Panc1 (cell line): ENCODE measurements around the gene GPC3.

Experiments used
- POLR2AphosphoS5 ChIP-seq: IDR thresholded peaks from 2 replicates; pipeline ENCODE4 v1.6.1; 2012; ENCODE audit warnings: mild to moderate bottlenecking, low read depth, low read length, moderate library complexity
- TF ChIP-seq, protein P1 (sequence below), 2 experiments: IDR thresholded peaks; 2 replicates each; pipeline ENCODE4 v1.6.1; 2011 to 2012; ENCODE audit warnings: low read depth in 2 of 2, control low read depth in 1 of 2, low read length in 1 of 2, mild to moderate bottlenecking in 1 of 2, moderate library complexity in 1 of 2; ENCODE audit not compliant: insufficient read depth in 1 of 2
- TF ChIP-seq, protein P2 (sequence below): fragments of 450-650 bp; IDR thresholded peaks from 2 replicates; pipeline ENCODE4 v1.5.1; 2017; ENCODE audit warnings: mild to moderate bottlenecking

DNA sequence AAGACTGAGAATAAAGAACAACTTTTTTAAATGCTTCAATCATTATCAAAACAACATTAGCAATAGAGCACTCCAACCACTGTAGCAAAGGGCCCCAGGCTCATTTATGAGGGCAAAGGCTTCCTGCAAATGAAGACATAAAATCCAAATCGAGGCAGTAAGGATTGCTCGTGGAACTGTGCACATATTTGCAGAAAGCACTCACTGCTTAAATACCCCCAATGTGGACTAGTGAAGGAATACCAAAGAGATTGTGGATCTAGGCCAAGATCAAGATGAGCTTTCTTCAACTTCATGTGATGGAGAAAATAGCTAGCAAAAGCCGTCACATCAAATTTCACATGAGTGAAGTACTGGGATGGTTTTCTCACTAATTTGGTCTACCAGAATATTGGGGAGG lies 35.2 kb downstream of the GPC3 start:
- TF ChIP-seq, protein P1, sequence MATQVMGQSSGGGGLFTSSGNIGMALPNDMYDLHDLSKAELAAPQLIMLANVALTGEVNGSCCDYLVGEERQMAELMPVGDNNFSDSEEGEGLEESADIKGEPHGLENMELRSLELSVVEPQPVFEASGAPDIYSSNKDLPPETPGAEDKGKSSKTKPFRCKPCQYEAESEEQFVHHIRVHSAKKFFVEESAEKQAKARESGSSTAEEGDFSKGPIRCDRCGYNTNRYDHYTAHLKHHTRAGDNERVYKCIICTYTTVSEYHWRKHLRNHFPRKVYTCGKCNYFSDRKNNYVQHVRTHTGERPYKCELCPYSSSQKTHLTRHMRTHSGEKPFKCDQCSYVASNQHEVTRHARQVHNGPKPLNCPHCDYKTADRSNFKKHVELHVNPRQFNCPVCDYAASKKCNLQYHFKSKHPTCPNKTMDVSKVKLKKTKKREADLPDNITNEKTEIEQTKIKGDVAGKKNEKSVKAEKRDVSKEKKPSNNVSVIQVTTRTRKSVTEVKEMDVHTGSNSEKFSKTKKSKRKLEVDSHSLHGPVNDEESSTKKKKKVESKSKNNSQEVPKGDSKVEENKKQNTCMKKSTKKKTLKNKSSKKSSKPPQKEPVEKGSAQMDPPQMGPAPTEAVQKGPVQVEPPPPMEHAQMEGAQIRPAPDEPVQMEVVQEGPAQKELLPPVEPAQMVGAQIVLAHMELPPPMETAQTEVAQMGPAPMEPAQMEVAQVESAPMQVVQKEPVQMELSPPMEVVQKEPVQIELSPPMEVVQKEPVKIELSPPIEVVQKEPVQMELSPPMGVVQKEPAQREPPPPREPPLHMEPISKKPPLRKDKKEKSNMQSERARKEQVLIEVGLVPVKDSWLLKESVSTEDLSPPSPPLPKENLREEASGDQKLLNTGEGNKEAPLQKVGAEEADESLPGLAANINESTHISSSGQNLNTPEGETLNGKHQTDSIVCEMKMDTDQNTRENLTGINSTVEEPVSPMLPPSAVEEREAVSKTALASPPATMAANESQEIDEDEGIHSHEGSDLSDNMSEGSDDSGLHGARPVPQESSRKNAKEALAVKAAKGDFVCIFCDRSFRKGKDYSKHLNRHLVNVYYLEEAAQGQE (IDR thresholded peaks at IDR 0.05; ENCODE audit: insufficient read depth in 1 of 2, low read depth in 2 of 2, low read length in 1 of 2): no peak
- TF ChIP-seq POLR2AphosphoS5: no peak
- TF ChIP-seq, protein P2, sequence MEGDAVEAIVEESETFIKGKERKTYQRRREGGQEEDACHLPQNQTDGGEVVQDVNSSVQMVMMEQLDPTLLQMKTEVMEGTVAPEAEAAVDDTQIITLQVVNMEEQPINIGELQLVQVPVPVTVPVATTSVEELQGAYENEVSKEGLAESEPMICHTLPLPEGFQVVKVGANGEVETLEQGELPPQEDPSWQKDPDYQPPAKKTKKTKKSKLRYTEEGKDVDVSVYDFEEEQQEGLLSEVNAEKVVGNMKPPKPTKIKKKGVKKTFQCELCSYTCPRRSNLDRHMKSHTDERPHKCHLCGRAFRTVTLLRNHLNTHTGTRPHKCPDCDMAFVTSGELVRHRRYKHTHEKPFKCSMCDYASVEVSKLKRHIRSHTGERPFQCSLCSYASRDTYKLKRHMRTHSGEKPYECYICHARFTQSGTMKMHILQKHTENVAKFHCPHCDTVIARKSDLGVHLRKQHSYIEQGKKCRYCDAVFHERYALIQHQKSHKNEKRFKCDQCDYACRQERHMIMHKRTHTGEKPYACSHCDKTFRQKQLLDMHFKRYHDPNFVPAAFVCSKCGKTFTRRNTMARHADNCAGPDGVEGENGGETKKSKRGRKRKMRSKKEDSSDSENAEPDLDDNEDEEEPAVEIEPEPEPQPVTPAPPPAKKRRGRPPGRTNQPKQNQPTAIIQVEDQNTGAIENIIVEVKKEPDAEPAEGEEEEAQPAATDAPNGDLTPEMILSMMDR: no peak
